Measurements from ENCODE around the gene STIP1. TPM values are rescaled to one million over a fixed set of nuclear protein-coding genes. Genes with fewer than 3 reads are reported as not detected.
"Not testable (repeated sequence)": the region's sequence is repeated elsewhere in the genome, so short reads cannot be mapped to it uniquely, and the experiment has no call there.

The STIP1 gene
- total RNA-seq, 1 experiment from 2014 or later, result 342 TPM

DNA sequence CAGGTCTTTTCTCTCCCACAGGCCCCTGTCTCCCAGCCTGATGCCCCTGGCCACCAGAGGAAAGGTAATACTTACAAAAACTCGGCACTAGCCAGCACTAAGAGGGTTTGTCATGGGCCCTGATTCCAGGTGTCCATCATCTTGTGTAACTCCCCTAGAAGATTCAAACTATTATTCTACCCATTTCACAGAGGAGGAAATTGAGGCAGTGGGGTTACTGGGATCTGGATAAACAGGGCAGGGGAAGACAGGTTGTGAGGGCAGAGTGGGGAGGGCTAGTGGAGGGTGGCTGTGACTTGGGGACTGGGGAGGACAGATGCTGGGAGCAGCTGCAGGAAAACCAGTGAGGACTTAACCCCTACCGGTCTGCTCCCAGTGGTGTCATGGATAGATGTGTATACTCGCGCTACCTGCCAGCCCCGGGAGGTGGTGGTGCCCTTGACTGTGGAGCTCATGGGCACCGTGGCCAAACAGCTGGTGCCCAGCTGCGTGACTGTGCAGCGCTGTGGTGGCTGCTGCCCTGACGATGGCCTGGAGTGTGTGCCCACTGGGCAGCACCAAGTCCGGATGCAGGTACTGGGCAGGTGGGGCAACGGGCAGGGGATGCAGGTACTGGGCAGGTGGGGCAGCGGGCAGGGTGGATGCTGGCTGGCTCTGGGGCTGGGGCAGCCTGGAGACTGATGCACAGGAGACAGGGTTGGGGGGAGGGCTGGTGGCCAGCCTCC lies 49.6 kb downstream of the STIP1 start:
- no peak for DNase-seq (ENCODE audit: low spot score)

- peak; percentile 98 for DNase-seq (ENCODE audit: low spot score)
Measured at GRCh38 chr11:64237484-64237951, 51.5 kb downstream of the STIP1 start.

DNA sequence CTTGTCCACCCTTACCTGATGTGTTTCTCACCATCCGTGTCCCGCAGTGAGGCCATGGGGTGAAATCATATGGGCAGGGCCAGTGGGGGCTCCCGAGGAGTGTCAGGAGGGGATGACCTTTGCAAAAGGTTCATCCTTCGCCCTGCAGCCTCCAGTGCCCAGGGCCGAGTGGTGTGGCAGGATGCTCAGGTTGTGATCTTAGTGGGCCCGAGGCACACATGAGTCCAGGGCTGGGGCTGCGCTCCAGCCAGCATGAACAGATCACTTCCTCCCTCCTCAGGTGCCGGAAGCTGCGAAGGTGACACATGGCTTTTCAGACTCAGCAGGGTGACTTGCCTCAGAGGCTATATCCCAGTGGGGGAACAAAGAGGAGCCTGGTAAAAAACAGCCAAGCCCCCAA lies 52.1 kb downstream of the STIP1 start:
- DNase-seq (ENCODE audit: low spot score), result no peak

GRCh38 chr11:64238999-64239398 lies 53.0 kb downstream of the STIP1 start:
- no peak for DNase-seq (ENCODE audit: low spot score)

DNA sequence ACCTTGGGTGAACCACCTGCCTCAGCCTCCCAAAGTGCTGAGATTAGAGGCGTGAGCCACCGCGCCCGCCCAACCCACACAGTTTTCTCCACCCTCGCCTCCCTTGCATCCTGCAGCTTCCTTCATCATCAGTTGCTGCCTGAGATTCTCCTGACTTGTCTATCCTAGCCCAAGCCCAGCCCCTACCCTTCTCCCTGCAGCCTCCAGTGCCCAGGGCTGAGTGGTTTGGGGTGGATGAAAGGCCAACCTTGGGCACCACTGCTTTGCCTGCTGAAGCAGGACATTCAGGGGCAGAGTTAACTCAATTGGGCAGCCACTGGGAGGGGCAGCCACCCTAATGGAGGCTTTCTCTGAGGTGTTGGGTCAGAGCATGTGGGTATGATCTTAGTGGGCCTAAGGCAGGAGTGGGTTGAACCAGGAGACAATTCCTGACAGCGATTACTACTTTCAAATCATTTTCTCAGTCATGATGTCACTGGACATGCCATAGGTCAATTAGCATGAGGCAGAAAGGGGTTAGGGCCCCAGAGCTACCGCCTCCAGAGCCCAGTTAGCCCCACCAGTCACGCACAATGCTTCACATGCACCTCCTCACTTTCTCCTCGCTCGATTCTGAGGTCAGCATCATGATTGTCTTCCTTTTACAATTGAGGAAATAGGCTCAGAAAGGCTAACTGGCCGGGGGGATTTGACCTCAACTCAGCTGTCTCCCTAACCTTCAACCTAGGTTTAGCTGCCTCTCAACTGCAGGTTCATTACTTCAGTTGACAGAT lies 53.9 kb downstream of the STIP1 start:
- no peak for DNase-seq (ENCODE audit: low spot score)

DNA sequence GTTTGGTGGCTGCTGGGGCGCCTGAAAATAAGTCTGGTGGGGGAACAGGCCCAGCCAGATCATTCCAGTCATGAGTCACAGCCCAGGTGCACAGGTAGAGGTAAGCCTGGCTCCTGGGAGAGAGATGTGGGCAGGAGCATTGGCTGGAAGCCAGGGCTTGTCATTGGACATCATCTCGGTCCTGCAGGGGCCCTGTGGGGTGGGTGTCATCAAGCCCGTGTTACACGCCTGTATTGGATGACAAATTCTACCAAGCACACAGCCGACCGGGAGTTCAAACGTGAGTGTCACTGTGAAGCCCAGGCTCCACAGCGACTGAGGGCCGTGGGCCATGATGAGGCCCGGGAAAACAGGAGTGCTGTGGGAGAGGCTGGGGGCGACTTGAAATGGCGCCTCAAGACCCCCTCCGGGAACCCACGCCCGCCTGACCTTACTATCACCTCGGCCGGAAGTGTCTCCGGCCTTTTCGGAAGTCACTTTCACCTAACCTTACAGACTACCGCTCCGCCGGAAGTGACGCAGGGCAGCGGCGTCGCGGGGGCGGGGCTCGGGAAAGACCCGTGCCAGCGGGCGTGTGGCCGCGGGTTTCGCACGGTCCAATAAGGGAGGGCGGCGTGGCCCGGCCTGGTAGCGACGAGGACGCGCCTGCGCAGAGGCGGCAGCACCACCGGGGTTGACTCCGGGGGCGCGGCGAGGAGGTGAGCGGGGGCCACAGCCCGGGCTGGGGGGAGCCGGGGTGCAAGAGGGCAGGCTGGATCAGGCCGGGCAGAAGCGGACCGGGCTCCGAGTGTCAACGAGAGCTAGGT lies 54.7 kb downstream of the STIP1 start, which contains the start of gene FKBP2:
Gene FKBP2 (plus strand): TSS at position 661 of the 806 bp plus-strand sequence. CDS start 1,293 bp downstream, outside the sequence.
- peak; percentile 99 for DNase-seq (ENCODE audit: low spot score)

DNA sequence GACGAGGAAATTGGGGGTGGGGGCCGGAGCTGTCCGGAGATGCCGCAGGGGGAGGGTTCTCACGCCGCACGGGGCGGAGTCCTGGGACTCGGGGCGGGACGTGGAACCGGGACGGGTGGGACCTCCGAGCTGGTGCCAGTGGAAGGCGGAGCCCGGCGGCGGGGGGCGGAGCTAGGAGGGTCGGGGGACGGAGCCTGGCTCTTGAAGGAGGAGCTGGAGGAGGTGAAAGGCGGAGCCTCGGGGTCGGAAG lies 55.2 kb downstream of the STIP1 start:
- DNase-seq (ENCODE audit: low spot score), result peak; percentile 100

DNA sequence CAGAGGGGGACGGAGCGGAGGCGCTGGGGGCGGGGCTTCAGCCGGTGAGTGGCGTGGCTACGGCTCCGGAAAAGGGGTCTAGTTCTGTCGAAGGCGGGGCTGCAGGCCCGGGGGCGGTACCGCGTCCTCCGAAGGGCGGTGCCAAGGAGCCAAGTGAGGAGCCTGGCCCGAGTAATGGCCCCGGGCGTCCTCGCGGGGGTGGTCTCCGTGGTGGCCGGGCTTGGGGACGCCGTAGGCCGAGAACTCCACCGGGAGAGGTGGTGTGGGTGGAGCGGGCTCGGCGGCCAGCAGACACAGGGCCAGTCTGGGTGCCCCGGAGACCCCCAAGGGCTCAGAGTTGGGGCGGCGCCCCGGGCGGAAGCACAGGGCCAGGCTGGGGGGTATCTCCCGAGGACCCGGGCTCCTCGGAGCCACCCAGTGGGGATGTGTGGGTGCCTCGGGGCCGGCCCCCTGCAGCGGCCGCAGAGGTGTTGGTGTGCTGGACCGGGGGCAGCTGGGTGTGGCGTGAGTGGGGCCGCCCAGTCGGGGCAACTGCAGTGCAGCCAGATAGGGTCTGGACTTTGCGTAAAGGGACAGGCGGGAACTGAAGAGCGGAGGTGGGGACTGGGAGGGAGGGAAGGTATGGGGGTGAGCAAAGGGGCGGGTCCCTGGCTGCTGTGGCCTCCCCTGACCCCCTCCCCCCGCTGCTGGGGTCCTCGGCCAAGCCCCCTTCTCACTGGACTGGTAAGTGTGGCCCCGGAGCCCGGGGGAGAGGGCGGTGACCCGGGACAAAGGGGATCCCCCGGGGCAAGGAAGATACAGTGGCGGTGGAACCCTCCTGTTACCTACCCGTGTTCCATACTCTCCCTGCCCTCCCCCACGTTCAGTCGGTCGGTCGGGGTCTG lies 55.8 kb downstream of the STIP1 start:
- DNase-seq (ENCODE audit: low spot score), result peak; percentile 46

GRCh38 chr11:64243236-64243854 lies 57.4 kb downstream of the STIP1 start:
- no peak for DNase-seq (ENCODE audit: low spot score)

- DNase-seq (ENCODE audit: low spot score), result no peak
Measured at GRCh38 chr11:64244107-64244506, 58.1 kb downstream of the STIP1 start.

- no peak for DNase-seq (ENCODE audit: low spot score)
Measured at GRCh38 chr11:64244966-64245365, 59.0 kb downstream of the STIP1 start.

DNA sequence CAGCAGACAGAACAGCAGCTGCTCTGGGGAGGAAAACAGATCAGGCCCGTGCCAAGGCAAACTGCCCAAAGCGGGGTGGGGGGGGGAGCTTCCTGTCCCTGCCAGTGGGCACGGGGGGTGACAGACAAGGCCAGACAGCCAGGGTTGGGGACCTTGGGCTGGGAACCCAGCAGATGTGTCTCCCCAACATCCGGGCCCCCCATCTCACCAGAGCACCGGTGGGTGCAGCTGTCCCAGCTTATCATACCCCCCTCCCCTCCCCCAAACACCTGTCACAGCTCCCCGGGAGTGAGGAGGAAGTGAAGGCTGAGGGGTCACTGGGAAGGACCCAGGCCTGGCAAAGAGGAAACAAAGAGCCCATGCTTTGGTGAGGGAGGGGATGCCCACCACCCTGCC lies 59.4 kb downstream of the STIP1 start:
- DNase-seq (ENCODE audit: low spot score), result no peak

GRCh38 chr11:64245797-64246620 lies 60.0 kb downstream of the STIP1 start:
- peak; percentile 84 for DNase-seq (ENCODE audit: low spot score)

- DNase-seq (ENCODE audit: low spot score), result not testable (repeated sequence)
Measured at GRCh38 chr11:64246621-64246870, 60.6 kb downstream of the STIP1 start.

- DNase-seq (ENCODE audit: low spot score), result peak; percentile 90
Measured at GRCh38 chr11:64246871-64247728, 61.1 kb downstream of the STIP1 start, which contains the start of gene PPP1R14B. Gene PPP1R14B (minus strand): TSS chr11:64246943. CDS start chr11:64246673, 270 bp downstream.

DNA sequence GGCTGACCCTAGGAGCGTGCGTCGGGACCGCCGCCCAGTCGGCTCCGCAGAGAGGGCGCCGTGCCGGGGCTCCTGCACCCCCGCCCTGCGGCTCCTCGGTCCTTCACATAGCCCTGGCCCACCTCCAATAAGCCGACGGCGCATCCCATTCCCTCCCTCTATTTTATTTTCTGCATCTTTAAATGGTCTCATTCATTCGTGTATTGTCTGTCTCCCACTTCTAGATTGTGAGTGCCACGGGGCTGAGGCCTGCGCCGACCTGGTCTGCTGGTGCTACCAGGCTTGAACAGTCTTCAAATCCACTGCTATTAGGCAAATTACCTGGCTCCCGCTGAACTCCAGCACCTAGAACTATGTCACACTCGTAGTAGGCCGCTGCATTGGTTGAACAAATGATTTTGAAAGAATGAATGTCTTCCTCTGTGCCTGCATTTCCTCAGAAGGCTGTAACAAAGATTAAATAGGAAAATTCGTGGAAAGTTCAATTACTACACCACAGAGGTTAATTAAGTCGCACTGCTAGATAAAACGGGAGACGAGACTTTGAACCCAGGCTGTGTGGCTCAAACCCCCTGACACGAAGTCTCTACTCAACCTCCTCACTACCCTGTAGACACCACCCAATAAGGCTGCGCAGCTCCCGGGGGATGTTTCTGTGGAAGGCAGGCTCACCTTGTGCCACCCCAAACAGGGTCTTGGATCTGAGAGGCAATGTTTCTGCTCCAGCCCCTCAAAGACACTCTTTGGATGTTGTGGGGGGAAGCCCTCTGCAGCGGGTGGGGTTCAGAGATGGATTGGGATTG lies 62.0 kb downstream of the STIP1 start:
- DNase-seq (ENCODE audit: low spot score), result no peak

DNA sequence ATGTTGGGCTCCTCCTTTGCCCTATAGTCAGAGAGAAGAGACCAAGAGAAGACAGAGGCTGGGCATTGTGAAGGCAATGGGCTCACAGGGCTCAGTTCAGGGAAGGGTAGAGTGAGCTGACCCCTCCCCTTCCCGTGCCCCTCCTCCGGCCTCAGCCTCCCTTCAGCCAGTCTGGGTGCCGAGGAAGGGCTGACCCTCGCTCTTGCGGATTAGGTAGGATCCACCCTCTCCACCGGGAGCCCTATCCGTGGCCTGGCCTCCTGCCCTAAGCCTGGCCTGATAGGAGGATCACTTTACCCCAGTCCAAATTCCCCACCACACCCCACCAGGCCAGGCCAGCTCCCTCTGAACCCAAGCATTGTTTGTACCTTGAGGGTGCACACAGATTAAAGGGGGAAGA lies 62.6 kb downstream of the STIP1 start:
- no peak for DNase-seq (ENCODE audit: low spot score)

GRCh38 chr11:64249038-64249437 lies 63.1 kb downstream of the STIP1 start:
- no peak for DNase-seq (ENCODE audit: low spot score)
